Neutrophil (primary cell): ENCODE results near the gene STN1.

Experiments used
- H3K27ac ChIP-seq: fragments of 200-600 bp; sonication (generic); 2 replicates; pipeline ENCODE4 v1.5.1; 2016; ENCODE audit warnings: mild to moderate bottlenecking, moderate library complexity
- H3K27me3 ChIP-seq: fragments of 200-600 bp; sonication (generic); 2 replicates; pipeline ENCODE4 v1.6.0; 2016; ENCODE audit warnings: mild to moderate bottlenecking
- H3K36me3 ChIP-seq: fragments of 200-600 bp; sonication (generic); 2 replicates; pipeline ENCODE4 v1.5.1; 2017
- H3K4me1 ChIP-seq, 2 experiments: fragments of 200-600 bp in 1 of 2; sonication (generic) in 1 of 2; 1 replicate in 1 of 2; 2 replicates in 1 of 2; pipeline versions ENCODE4 v1.5.1 to v1.6.1; 2013 to 2016; ENCODE audit warnings: low read depth in 1 of 2, low read length in 1 of 2, mild to moderate bottlenecking in 1 of 2, moderate library complexity in 1 of 2; ENCODE audit not compliant: control insufficient read depth in 1 of 2, insufficient read depth in 1 of 2
- H3K4me3 ChIP-seq, 2 experiments: fragments of 200-600 bp in 1 of 2; sonication (generic) in 1 of 2; 1 replicate in 1 of 2; 2 replicates in 1 of 2; pipeline ENCODE4 v1.5.1; 2013 to 2016; ENCODE audit warnings: low read depth in 1 of 2, low read length in 1 of 2, mild to moderate bottlenecking in 1 of 2, moderate library complexity in 1 of 2
- H3K9me3 ChIP-seq: fragments of 200-600 bp; sonication (generic); 2 replicates; pipeline ENCODE4 v1.5.1; 2016
- CTCF ChIP-seq: fragments of 200-600 bp; sonication (generic); IDR thresholded peaks from 2 replicates; pipeline ENCODE4 v1.5.1; 2016; ENCODE audit warnings: antibody characterized with exemption

The STN1 gene

GRCh38 chr10:103895411-103896186 lies 22.4 kb downstream of the STN1 start:
- Histone ChIP-seq H3K9me3 (no peaks in the 10 kb centered on the region), H3K36me3 (peaks cover 80% of the 10 kb centered on the region), H3K27me3 (no peaks in the 10 kb centered on the region), H3K4me1 (peaks cover 0 to 1% of the 10 kb centered on the region in 2 experiments), H3K4me3 (no peak overlapping the region), H3K27ac (no peak overlapping the region)
- no peak for TF ChIP-seq CTCF

- H3K4me3 ChIP-seq = no peak overlapping the region
Measured at GRCh38 chr10:103894441-103894864, 23.5 kb downstream of the STN1 start.

GRCh38 chr10:103893817-103894216 lies 24.2 kb downstream of the STN1 start:
- no peak for TF ChIP-seq CTCF
- Histone ChIP-seq H3K27me3 (no peaks in the 10 kb centered on the region), H3K9me3 (no peaks in the 10 kb centered on the region), H3K27ac (no peak overlapping the region), H3K4me3 (no peak overlapping the region), H3K36me3 (peaks cover 70% of the 10 kb centered on the region), H3K4me1 (peaks cover 13 to 14% of the 10 kb centered on the region in 2 experiments)

More at GRCh38 chr10:103894441-103894864, 23.5 kb downstream of the STN1 start:
- Histone ChIP-seq H3K9me3 (no peaks in the 10 kb centered on the region), H3K4me1 (peaks cover 8 to 9% of the 10 kb centered on the region in 2 experiments), H3K27me3 (no peaks in the 10 kb centered on the region), H3K36me3 (peaks cover 77% of the 10 kb centered on the region), H3K27ac (no peak overlapping the region)
- TF ChIP-seq CTCF = no peak

- peaks cover 22 to 23% of the 10 kb centered on the region in 2 experiments for H3K4me1 ChIP-seq
- H3K4me3 ChIP-seq = no peak overlapping the region
- no peaks in the 10 kb centered on the region for H3K9me3 ChIP-seq
- no peaks in the 10 kb centered on the region for H3K27me3 ChIP-seq
- no peak for TF ChIP-seq CTCF
- peaks cover 57% of the 10 kb centered on the region for H3K36me3 ChIP-seq
- H3K27ac ChIP-seq = no peak overlapping the region
Measured at GRCh38 chr10:103892181-103892580, 25.8 kb downstream of the STN1 start.

GRCh38 chr10:103890688-103891087 lies 27.3 kb downstream of the STN1 start:
- no peaks in the 10 kb centered on the region for H3K27me3 ChIP-seq
- peak overlapping the region; percentile 56 for H3K27ac ChIP-seq
- no peak for TF ChIP-seq CTCF
- H3K4me1 ChIP-seq = peaks cover 22 to 23% of the 10 kb centered on the region in 2 experiments
- H3K4me3 ChIP-seq = no peak overlapping the region
- peaks cover 53% of the 10 kb centered on the region for H3K36me3 ChIP-seq
- H3K9me3 ChIP-seq = no peaks in the 10 kb centered on the region
